GM12864 (cell line): Measurements from ENCODE around the gene RNF144B.

Experiments used
- DNase-seq: peaks from one replicate; pipeline ENCODE4 v3.0.0-alpha.2; 2011; ENCODE audit warnings: low read depth
- H3K4me3 ChIP-seq: 2 replicates; pipeline ENCODE4 v1.5.1; 2011; ENCODE audit warnings: mild to moderate bottlenecking, low read depth, low read length, control low read depth
- TF ChIP-seq, protein P1 (sequence below): IDR thresholded peaks from 2 replicates; pipeline ENCODE4 v1.5.1; 2011; ENCODE audit warnings: low read depth, mild to moderate bottlenecking, moderate library complexity, low read length, control low read depth, inconsistent platforms; ENCODE audit errors: missing control alignments

RNF144B gene

DNA sequence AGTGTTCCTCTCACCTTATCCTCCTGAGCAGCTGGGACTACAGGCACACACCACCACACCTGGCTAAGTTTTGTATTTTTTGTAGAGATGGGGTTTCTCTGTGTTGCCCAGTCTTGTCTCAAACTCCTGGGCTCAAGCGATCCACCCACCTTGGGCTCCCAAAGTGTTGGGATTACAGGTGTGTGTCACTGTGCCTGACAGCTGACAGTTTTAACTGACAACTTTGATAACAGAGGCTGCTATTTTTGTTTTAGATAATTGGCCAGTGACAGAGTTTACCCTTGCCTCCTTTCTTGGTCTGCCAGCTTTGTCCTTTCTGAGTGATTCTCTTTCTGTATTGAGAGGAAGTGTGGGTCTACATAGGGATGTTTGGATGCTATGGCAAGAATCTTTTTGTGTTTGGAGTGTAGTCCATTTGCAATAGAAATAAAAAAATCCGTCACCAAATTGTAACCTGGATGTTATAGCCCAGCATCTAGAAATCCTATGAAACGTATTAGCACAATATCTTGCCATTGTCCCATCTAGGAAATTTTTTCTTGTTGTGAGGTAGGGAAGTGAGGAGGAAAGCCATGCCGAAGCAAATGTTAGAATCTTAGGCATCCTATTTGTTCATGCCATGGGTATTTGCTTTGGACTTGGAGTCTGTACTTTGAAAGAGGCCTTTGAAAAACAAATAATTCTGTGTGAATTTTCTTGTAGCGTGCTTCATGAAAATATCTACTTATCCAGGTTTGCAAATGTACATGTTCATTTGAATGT is 80.8 kb downstream of the RNF144B start:
- no peak overlapping the region for H3K4me3 ChIP-seq
- TF ChIP-seq, protein P1, sequence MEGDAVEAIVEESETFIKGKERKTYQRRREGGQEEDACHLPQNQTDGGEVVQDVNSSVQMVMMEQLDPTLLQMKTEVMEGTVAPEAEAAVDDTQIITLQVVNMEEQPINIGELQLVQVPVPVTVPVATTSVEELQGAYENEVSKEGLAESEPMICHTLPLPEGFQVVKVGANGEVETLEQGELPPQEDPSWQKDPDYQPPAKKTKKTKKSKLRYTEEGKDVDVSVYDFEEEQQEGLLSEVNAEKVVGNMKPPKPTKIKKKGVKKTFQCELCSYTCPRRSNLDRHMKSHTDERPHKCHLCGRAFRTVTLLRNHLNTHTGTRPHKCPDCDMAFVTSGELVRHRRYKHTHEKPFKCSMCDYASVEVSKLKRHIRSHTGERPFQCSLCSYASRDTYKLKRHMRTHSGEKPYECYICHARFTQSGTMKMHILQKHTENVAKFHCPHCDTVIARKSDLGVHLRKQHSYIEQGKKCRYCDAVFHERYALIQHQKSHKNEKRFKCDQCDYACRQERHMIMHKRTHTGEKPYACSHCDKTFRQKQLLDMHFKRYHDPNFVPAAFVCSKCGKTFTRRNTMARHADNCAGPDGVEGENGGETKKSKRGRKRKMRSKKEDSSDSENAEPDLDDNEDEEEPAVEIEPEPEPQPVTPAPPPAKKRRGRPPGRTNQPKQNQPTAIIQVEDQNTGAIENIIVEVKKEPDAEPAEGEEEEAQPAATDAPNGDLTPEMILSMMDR = no peak
- no peak for DNase-seq

DNA sequence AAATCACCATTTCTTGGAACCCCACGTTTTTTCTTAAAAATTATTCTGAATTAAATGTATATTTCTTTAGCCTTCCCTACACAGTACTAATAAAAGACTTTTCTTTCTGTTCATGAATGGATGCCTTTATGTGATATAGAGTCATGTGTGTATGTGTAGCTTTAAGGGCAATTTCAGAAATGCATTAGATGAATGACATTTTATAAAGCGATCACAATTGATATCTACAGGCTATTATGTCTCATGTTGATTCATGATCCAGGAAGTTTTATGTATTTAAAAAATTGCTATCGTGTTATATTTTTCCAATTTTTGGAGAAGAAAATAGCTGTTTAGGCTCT is 81.3 kb downstream of the RNF144B start:
- TF ChIP-seq, protein P1 = no peak
- no peak overlapping the region for H3K4me3 ChIP-seq
- no peak for DNase-seq

DNA sequence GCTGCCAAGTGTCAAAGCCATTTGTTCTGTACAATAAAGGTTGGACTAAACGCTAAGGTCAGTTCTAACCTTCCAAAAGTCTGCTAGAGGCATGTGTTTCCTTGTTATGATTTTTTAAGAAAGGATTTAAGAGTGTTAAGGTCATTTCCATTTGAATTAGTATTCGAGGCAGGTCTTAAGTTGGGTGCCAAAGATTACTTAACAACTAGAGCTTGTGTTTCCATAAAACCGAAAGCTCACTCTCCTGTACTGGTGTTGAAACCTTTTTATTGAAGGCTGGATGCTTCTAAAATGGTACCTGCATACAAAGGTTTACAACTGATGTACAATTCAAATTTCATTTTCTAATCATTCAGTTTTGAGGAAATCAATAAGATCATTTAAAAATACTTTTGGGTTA is 82.4 kb downstream of the RNF144B start:
- TF ChIP-seq, protein P1 = no peak
- no peak for DNase-seq
- no peak overlapping the region for H3K4me3 ChIP-seq

DNA sequence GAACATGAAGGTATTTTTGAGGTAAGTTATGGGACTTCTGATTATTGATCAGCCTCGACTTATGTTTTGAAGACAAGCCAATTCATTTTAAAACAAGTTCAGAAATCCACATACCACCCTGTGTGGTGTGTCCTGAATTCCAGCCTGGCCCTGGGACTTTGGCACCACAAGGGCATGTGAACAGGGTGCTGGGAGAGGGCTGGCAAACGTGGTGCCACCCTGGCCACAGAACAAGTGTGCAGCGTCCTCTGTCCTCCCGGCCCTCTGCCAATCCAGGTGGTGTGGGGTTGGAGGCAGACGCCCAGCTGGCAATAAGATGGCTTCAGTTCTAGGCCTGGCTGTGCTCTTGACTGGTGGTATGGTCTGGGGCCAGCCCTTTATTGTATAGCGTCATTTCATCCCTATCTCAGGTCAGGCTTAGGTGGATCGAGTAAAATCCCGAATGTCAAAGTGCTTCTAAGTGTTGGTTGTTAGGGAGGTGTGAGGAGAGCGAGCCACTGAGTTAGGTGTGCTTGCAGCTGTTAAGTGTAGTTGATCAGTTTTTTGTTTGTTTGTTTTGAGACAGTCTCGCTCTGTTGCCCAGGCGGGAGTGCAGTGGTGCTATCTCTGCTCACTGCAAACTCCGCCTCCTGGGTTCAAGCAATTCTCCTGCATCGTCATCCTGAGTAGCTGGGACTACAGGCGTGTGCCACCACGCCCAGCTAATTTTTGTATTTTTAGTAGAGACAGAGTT is 84.2 kb downstream of the RNF144B start:
- DNase-seq = no peak
- TF ChIP-seq, protein P1 = no peak
- no peak overlapping the region for H3K4me3 ChIP-seq

DNA sequence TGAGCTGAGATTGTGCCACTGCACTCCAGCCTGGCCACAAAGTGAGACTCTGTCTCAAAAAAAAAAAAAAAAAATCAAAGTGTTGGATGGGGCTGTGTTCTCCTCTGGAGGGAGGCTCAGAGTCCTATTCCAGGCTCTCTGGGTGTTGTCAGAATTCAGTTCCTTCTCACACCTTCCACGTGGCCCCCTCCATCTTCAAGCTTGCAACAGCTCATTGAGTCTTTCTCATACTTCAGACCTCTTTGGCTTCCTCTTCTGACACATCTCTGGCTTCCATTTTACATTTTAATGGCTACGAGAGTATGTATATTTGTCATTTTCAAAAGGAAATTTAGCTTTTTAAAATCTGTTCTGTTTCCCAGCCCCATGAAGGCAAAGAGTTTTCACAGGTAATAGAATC is 85.8 kb downstream of the RNF144B start:
- DNase-seq = no peak
- TF ChIP-seq, protein P1 = no peak
- no peak overlapping the region for H3K4me3 ChIP-seq

DNA sequence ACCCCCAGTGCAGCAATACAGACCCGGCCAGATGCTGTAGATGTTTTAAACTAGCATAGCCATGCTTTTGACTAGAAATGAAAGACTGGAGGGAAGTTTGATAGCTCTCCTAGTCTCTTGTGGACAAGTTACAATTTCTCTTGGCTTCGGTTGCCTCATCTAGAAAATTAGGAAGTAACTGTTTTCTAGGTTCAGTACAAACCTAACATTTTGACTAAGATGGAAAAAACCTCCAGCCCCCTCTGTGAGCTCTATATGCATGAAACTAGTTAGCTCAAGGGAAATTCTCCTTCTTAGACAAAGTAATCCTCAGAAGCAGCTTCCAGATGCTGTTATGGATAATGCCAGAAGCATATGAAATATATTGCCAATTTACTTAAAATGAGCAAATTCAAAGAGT is 86.6 kb downstream of the RNF144B start:
- TF ChIP-seq, protein P1 = no peak

DNA sequence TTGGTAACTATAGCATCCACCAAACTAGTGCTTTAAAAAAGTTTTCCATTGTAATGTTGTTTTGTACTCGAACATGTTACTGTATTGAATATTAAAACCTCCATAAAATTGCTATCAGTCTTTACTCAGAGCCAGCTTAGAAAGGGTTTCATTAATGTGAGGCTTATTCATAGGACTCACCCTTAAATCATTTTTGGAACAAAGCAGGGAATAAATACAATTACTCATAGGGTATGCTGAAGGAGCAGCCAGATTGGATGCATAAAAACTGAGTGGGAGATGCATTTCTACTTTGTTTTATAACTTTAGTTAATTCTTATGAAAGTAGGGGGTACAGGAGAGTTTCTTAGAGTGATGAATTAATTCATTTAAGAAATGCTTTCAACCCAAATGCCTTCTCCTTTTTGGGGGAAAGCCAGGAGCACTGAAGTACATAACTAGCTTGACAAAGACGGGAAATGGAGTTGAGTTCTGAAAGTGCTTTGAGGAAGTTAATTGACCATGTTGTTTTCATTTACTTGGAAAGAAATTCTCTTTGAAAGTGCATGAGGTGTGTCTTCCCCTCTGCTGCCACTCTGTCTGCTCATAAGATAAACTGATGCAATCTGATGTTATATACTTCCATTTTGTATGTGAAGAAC is 90.3 kb downstream of the RNF144B start:
- H3K4me3 ChIP-seq = no peak overlapping the region
- TF ChIP-seq, protein P1 = no peak
- no peak for DNase-seq

More for the DNA sequence above, 86.6 kb downstream of the RNF144B start:
- DNase-seq = no peak
- H3K4me3 ChIP-seq = no peak overlapping the region
